HEK293 (cell line): Measurements from ENCODE around the gene ITPKB.

Experiments used
- CTCF ChIA-PET: fragments of 350-600 bp; formaldehyde crosslinking; extraction: SDS; loops from one replicate; lab custom pipeline; 2021; ENCODE audit warnings: antibody characterized with exemption; lab: Yijun Ruan, JAX
- POLR2A ChIA-PET: fragments of 300-600 bp; formaldehyde crosslinking; extraction: SDS; loops from one replicate; lab custom pipeline; 2020; ENCODE audit warnings: antibody characterized with exemption, inconsistent platforms; lab: Yijun Ruan, JAX
- H3K27ac ChIP-seq: fragments of 200-500 bp; sonication (Bioruptor generic); 2 replicates; pipeline ENCODE4 v1.5.1; 2014; ENCODE audit warnings: low read depth, low read length, control low read depth, inconsistent platforms; ENCODE audit errors: extremely low read depth
- H3K36me3 ChIP-seq, 2 experiments: fragments of 200-500 bp in 1 of 2; sonication (Bioruptor generic) in 1 of 2; 1 replicate in 1 of 2; 2 replicates in 1 of 2; pipeline ENCODE4 v1.5.1; 2014 to 2017; ENCODE audit warnings: inconsistent platforms in 2 of 2, low read length in 2 of 2; ENCODE audit not compliant: control insufficient read depth in 2 of 2, insufficient read depth in 1 of 2
- H3K4me1 ChIP-seq: fragments of 200-500 bp; sonication (Bioruptor generic); 2 replicates; pipeline ENCODE4 v1.5.1; 2014; ENCODE audit warnings: mild to moderate bottlenecking, low read length, inconsistent platforms; ENCODE audit not compliant: control insufficient read depth, insufficient read depth
- H3K4me3 ChIP-seq: 2 replicates; pipeline ENCODE4 v1.5.1; 2011; ENCODE audit warnings: low read depth, mild to moderate bottlenecking, control low read depth, low read length, moderate library complexity
- H3K9me3 ChIP-seq: fragments of 200-500 bp; sonication (Bioruptor generic); 2 replicates; pipeline ENCODE4 v1.5.1; 2014; ENCODE audit warnings: low read depth, low read length, inconsistent platforms; ENCODE audit not compliant: control insufficient read depth, insufficient read depth
- BCL11A ChIP-seq: fragments of 450-650 bp; formaldehyde crosslinking; IDR thresholded peaks from 2 replicates; pipeline ENCODE4 v1.5.1; 2016; ENCODE audit warnings: low read depth, missing biosample characterization, missing genetic modification characterization
- HOXA7 ChIP-seq: sonication (generic); formaldehyde crosslinking; IDR thresholded peaks from 2 replicates; pipeline ENCODE4 v1.8.1; 2022; ENCODE audit warnings: missing genetic modification reagents, borderline replicate concordance
- KLF8 ChIP-seq: fragments of 450-650 bp; formaldehyde crosslinking; IDR thresholded peaks from 2 replicates; pipeline ENCODE4 v1.5.1; 2016; ENCODE audit warnings: missing biosample characterization, missing genetic modification characterization
- PRDM1 ChIP-seq: fragments of 450-650 bp; formaldehyde crosslinking; IDR thresholded peaks from 2 replicates; pipeline ENCODE4; 2016; ENCODE audit warnings: missing biosample characterization, missing genetic modification characterization
- SP3 ChIP-seq: fragments of 450-650 bp; formaldehyde crosslinking; IDR thresholded peaks from 2 replicates; pipeline ENCODE4 v1.5.1; 2016; ENCODE audit warnings: missing biosample characterization, missing genetic modification characterization
- YY1 ChIP-seq: fragments of 450-650 bp; formaldehyde crosslinking; IDR thresholded peaks from 2 replicates; pipeline ENCODE4 v1.5.1; 2018; ENCODE audit warnings: missing biosample characterization, missing genetic modification characterization
- ZBTB17 ChIP-seq: fragments of 450-650 bp; formaldehyde crosslinking; IDR thresholded peaks from 2 replicates; pipeline ENCODE4 v1.5.1; 2016; ENCODE audit warnings: missing biosample characterization, missing genetic modification characterization
- ZBTB8A ChIP-seq: fragments of 450-650 bp; formaldehyde crosslinking; IDR thresholded peaks from 2 replicates; pipeline ENCODE4 v1.5.1; 2016; ENCODE audit warnings: missing biosample characterization, missing genetic modification characterization
- ZFP3 ChIP-seq: fragments of 450-650 bp; formaldehyde crosslinking; IDR thresholded peaks from 2 replicates; pipeline ENCODE4 v1.5.1; 2016; ENCODE audit warnings: low read depth, missing biosample characterization, missing genetic modification characterization
- ZNF184 ChIP-seq: fragments of 450-650 bp; IDR thresholded peaks from 2 replicates; pipeline ENCODE4 v1.5.1; 2018; ENCODE audit warnings: missing biosample characterization, mild to moderate bottlenecking, missing genetic modification characterization
- ZNF202 ChIP-seq: fragments of 450-650 bp; formaldehyde crosslinking; IDR thresholded peaks from 2 replicates; pipeline ENCODE4 v1.5.1; 2016; ENCODE audit warnings: missing biosample characterization, missing genetic modification characterization, borderline replicate concordance
- ZNF426 ChIP-seq: fragments of 450-650 bp; formaldehyde crosslinking; IDR thresholded peaks from 2 replicates; pipeline ENCODE4 v1.5.1; 2017; ENCODE audit warnings: missing biosample characterization, missing genetic modification characterization, mild to moderate bottlenecking, inconsistent platforms, moderate library complexity
- ZNF501 ChIP-seq: fragments of 450-650 bp; formaldehyde crosslinking; IDR thresholded peaks from 2 replicates; pipeline ENCODE4 v1.5.1; 2016; ENCODE audit warnings: missing biosample characterization, missing genetic modification characterization
- ZNF560 ChIP-seq: fragments of 450-650 bp; formaldehyde crosslinking; IDR thresholded peaks from 2 replicates; pipeline ENCODE4 v1.5.1; 2017; ENCODE audit warnings: missing biosample characterization, missing genetic modification characterization, borderline replicate concordance
- ZNF596 ChIP-seq: fragments of 450-650 bp; IDR thresholded peaks from 2 replicates; pipeline ENCODE4 v1.5.0; 2018; ENCODE audit warnings: missing biosample characterization, mild to moderate bottlenecking, missing genetic modification characterization, moderate library complexity
- TF ChIP-seq, protein P1 (sequence below): fragments of 450-650 bp; formaldehyde crosslinking; IDR thresholded peaks from 2 replicates; pipeline ENCODE4 v1.5.1; 2016; ENCODE audit warnings: missing biosample characterization, missing genetic modification characterization
- TF ChIP-seq, protein P2 (sequence below): fragments of 450-650 bp; formaldehyde crosslinking; conservative IDR thresholded peaks from 2 replicates; pipeline ENCODE4 v1.5.1; 2016; ENCODE audit warnings: low read depth, missing biosample characterization, missing genetic modification characterization
- TF ChIP-seq, protein P3 (sequence below): fragments of 450-650 bp; formaldehyde crosslinking; IDR thresholded peaks from 2 replicates; pipeline ENCODE4 v1.5.1; 2016; ENCODE audit warnings: missing biosample characterization, missing genetic modification characterization, borderline replicate concordance

Gene ITPKB

GRCh38 chr1:226632169-226632879, 106.8 kb downstream of the ITPKB start:
- H3K4me3 ChIP-seq, result no peak overlapping the region
- H3K27ac ChIP-seq, result no peak overlapping the region
- H3K36me3 ChIP-seq, result peaks cover 0 to 7% of the 10 kb centered on the region in 2 experiments; a peak in 2 of 3 replicates
- ChIA-PET POLR2A (no interaction called here), CTCF (interaction anchor here (0.5 to 8.0 kb wide), 21 partner anchors 7 to 1185 kb away, joined by 3 to 155 read pairs (median 3); partner anchors contain the start of gene PARP1)
- no peaks in the 10 kb centered on the region for H3K9me3 ChIP-seq
- H3K4me1 ChIP-seq, result no peaks in the 10 kb centered on the region
- TF ChIP-seq HOXA7 (no peak), BCL11A (no peak), ZBTB17 (tag by site-specific recombination) (peak; percentile 67; the same call in 1 of the 2 replicates), ZNF501 (no peak)
- TF ChIP-seq, protein P1, sequence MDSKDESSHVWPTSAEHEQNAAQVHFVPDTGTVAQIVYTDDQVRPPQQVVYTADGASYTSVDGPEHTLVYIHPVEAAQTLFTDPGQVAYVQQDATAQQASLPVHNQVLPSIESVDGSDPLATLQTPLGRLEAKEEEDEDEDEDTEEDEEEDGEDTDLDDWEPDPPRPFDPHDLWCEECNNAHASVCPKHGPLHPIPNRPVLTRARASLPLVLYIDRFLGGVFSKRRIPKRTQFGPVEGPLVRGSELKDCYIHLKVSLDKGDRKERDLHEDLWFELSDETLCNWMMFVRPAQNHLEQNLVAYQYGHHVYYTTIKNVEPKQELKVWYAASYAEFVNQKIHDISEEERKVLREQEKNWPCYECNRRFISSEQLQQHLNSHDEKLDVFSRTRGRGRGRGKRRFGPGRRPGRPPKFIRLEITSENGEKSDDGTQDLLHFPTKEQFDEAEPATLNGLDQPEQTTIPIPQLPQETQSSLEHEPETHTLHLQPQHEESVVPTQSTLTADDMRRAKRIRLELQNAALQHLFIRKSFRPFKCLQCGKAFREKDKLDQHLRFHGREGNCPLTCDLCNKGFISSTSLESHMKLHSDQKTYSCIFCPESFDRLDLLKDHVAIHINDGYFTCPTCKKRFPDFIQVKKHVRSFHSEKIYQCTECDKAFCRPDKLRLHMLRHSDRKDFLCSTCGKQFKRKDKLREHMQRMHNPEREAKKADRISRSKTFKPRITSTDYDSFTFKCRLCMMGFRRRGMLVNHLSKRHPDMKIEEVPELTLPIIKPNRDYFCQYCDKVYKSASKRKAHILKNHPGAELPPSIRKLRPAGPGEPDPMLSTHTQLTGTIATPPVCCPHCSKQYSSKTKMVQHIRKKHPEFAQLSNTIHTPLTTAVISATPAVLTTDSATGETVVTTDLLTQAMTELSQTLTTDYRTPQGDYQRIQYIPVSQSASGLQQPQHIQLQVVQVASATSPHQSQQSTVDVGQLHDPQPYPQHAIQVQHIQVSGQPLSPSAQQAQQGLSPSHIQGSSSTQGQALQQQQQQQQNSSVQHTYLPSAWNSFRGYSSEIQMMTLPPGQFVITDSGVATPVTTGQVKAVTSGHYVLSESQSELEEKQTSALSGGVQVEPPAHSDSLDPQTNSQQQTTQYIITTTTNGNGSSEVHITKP, result peak; percentile 72

- POLR2A ChIA-PET, result no interaction called here
- CTCF ChIA-PET, result interaction anchor here (0.5 to 8.0 kb wide), 7 partner anchors 9 to 1184 kb away, joined by 3 to 155 read pairs (median 3); partner anchors contain the start of gene PARP1
- no peak overlapping the region for H3K27ac ChIP-seq
- H3K9me3 ChIP-seq, result no peaks in the 10 kb centered on the region
- H3K4me1 ChIP-seq, result no peaks in the 10 kb centered on the region
- H3K4me3 ChIP-seq, result no peak overlapping the region
- H3K36me3 ChIP-seq, result no peaks in the 10 kb centered on the region
- no peak for TF ChIP-seq ZFP3 (tag by site-specific recombination)
- no peak for TF ChIP-seq ZNF560
- TF ChIP-seq, protein P2, sequence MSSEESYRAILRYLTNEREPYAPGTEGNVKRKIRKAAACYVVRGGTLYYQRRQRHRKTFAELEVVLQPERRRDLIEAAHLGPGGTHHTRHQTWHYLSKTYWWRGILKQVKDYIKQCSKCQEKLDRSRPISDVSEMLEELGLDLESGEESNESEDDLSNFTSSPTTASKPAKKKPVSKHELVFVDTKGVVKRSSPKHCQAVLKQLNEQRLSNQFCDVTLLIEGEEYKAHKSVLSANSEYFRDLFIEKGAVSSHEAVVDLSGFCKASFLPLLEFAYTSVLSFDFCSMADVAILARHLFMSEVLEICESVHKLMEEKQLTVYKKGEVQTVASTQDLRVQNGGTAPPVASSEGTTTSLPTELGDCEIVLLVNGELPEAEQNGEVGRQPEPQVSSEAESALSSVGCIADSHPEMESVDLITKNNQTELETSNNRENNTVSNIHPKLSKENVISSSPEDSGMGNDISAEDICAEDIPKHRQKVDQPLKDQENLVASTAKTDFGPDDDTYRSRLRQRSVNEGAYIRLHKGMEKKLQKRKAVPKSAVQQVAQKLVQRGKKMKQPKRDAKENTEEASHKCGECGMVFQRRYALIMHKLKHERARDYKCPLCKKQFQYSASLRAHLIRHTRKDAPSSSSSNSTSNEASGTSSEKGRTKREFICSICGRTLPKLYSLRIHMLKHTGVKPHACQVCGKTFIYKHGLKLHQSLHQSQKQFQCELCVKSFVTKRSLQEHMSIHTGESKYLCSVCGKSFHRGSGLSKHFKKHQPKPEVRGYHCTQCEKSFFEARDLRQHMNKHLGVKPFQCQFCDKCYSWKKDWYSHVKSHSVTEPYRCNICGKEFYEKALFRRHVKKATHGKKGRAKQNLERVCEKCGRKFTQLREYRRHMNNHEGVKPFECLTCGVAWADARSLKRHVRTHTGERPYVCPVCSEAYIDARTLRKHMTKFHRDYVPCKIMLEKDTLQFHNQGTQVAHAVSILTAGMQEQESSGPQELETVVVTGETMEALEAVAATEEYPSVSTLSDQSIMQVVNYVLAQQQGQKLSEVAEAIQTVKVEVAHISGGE (tag by site-specific recombination), result no peak
- no peak for TF ChIP-seq ZNF202
- TF ChIP-seq ZBTB8A (tag by site-specific recombination), result no peak
- TF ChIP-seq YY1, result no peak
- no peak for TF ChIP-seq ZNF426 (tag by site-specific recombination)
- no peak for TF ChIP-seq ZNF596 (tag by site-specific recombination)
- TF ChIP-seq, protein P3, sequence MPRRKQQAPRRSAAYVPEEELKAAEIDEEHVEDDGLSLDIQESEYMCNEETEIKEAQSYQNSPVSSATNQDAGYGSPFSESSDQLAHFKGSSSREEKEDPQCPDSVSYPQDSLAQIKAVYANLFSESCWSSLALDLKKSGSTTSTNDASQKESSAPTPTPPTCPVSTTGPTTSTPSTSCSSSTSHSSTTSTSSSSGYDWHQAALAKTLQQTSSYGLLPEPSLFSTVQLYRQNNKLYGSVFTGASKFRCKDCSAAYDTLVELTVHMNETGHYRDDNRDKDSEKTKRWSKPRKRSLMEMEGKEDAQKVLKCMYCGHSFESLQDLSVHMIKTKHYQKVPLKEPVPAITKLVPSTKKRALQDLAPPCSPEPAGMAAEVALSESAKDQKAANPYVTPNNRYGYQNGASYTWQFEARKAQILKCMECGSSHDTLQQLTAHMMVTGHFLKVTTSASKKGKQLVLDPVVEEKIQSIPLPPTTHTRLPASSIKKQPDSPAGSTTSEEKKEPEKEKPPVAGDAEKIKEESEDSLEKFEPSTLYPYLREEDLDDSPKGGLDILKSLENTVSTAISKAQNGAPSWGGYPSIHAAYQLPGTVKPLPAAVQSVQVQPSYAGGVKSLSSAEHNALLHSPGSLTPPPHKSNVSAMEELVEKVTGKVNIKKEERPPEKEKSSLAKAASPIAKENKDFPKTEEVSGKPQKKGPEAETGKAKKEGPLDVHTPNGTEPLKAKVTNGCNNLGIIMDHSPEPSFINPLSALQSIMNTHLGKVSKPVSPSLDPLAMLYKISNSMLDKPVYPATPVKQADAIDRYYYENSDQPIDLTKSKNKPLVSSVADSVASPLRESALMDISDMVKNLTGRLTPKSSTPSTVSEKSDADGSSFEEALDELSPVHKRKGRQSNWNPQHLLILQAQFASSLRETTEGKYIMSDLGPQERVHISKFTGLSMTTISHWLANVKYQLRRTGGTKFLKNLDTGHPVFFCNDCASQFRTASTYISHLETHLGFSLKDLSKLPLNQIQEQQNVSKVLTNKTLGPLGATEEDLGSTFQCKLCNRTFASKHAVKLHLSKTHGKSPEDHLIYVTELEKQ (tag by site-specific recombination), result no peak
- TF ChIP-seq, protein P1, result no peak
- TF ChIP-seq ZNF184, result no peak
- no peak for TF ChIP-seq KLF8 (tag by site-specific recombination)
- no peak for TF ChIP-seq PRDM1 (tag by site-specific recombination)
- no peak for TF ChIP-seq SP3 (tag by site-specific recombination)
These were observed 107.7 kb downstream of the ITPKB start for GRCh38 chr1:226631229-226632000.
